Neural progenitor cell (in vitro differentiated cells): ENCODE results near the gene UBE2F.

Source experiments
- EZH2phosphoT487 ChIP-seq: fragments of 200-600 bp; sonication (generic); IDR thresholded peaks from 2 replicates; pipeline ENCODE4 v1.6.1; 2017; ENCODE audit warnings: antibody characterized with exemption
- TF ChIP-seq, protein P1 (sequence below): fragments of 200-600 bp; sonication (generic); IDR thresholded peaks from 2 replicates; pipeline ENCODE4 v1.5.1; 2017; ENCODE audit warnings: antibody characterized with exemption, mild to moderate bottlenecking

GRCh38 chr2:237983922-237984321, 17.1 kb downstream of the UBE2F start:
- TF ChIP-seq, protein P1, sequence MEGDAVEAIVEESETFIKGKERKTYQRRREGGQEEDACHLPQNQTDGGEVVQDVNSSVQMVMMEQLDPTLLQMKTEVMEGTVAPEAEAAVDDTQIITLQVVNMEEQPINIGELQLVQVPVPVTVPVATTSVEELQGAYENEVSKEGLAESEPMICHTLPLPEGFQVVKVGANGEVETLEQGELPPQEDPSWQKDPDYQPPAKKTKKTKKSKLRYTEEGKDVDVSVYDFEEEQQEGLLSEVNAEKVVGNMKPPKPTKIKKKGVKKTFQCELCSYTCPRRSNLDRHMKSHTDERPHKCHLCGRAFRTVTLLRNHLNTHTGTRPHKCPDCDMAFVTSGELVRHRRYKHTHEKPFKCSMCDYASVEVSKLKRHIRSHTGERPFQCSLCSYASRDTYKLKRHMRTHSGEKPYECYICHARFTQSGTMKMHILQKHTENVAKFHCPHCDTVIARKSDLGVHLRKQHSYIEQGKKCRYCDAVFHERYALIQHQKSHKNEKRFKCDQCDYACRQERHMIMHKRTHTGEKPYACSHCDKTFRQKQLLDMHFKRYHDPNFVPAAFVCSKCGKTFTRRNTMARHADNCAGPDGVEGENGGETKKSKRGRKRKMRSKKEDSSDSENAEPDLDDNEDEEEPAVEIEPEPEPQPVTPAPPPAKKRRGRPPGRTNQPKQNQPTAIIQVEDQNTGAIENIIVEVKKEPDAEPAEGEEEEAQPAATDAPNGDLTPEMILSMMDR, result no peak
- no peak for TF ChIP-seq EZH2phosphoT487
